ENCODE measurements around the gene MRPL3. TPM values are rescaled to one million over a fixed set of nuclear protein-coding genes. Genes with fewer than 3 reads are reported as not detected.

MRPL3 gene
- total and polyA plus RNA-seq, 10 of the 15 experiments (the other 5 are each of a cell fraction or from before 2014, with no cell fraction given): 91.6 to 307 (median 198) TPM

DNA sequence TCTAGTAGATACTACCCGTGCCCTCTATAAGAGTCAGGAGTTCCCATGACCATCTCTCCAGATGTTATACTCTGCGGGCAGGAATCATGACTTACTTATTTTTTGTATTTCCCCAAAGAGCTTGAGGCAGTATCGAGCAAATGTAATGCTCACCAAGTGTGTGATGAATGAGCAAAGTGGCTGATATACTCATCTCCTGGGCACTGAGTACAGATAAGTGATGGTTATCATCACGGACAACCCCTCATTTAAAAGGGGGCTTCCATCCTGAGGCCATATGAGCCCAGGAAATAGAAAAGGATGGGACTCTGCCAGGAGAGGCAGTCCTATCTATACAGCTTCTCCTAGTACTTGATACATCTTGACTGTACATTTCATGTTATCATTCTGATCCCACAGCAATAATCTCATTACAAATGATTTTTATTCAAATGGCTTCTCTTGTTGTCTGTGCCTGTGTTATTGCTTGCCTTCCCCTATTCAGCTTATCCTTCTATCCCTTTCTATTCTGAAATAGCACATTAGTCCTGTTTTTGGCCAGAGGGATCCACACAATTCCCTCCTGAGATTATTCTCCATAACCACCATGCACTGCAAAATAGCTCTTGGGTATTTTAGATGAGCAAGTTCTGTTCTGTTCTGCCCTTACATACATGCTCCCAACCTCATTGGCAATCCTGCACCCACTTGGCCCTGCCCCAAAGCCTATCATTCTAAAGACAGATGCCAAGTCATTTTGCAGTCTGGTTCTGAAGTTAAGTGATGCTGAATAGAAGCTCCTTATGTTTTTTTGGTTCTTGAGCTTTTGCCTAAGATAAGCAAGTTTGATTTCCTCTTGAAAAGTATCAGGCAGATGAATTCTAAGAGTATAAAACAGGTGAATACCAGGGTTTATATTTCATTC, 48.0 kb upstream of the MRPL3 start:
- TF ChIP-seq, protein P1, sequence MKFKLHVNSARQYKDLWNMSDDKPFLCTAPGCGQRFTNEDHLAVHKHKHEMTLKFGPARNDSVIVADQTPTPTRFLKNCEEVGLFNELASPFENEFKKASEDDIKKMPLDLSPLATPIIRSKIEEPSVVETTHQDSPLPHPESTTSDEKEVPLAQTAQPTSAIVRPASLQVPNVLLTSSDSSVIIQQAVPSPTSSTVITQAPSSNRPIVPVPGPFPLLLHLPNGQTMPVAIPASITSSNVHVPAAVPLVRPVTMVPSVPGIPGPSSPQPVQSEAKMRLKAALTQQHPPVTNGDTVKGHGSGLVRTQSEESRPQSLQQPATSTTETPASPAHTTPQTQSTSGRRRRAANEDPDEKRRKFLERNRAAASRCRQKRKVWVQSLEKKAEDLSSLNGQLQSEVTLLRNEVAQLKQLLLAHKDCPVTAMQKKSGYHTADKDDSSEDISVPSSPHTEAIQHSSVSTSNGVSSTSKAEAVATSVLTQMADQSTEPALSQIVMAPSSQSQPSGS (IDR thresholded peaks at IDR 0.05; ENCODE audit: low read length): no peak
- TF ChIP-seq, protein P2, sequence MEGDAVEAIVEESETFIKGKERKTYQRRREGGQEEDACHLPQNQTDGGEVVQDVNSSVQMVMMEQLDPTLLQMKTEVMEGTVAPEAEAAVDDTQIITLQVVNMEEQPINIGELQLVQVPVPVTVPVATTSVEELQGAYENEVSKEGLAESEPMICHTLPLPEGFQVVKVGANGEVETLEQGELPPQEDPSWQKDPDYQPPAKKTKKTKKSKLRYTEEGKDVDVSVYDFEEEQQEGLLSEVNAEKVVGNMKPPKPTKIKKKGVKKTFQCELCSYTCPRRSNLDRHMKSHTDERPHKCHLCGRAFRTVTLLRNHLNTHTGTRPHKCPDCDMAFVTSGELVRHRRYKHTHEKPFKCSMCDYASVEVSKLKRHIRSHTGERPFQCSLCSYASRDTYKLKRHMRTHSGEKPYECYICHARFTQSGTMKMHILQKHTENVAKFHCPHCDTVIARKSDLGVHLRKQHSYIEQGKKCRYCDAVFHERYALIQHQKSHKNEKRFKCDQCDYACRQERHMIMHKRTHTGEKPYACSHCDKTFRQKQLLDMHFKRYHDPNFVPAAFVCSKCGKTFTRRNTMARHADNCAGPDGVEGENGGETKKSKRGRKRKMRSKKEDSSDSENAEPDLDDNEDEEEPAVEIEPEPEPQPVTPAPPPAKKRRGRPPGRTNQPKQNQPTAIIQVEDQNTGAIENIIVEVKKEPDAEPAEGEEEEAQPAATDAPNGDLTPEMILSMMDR (IDR thresholded peaks at IDR 0.05 in 2 of 3, conservative IDR thresholded peaks at IDR 0.05 in 1 of 3; ENCODE audit: control insufficient read depth in 2 of 3, extremely low read depth in 1 of 3, insufficient read depth in 1 of 3, low read depth in 3 of 3, low read length in 3 of 3): no peak
- TF ChIP-seq, protein P3, sequence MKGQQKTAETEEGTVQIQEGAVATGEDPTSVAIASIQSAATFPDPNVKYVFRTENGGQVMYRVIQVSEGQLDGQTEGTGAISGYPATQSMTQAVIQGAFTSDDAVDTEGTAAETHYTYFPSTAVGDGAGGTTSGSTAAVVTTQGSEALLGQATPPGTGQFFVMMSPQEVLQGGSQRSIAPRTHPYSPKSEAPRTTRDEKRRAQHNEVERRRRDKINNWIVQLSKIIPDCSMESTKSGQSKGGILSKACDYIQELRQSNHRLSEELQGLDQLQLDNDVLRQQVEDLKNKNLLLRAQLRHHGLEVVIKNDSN (IDR thresholded peaks at IDR 0.05; ENCODE audit: borderline replicate concordance, extremely low read length, insufficient read depth, low read depth, low read length): no peak
- TF ChIP-seq FOXK2 (IDR thresholded peaks at IDR 0.05): no peak
- TF ChIP-seq JUNB (IDR thresholded peaks at IDR 0.05): no peak
- TF ChIP-seq CREB1 (IDR thresholded peaks at IDR 0.05; ENCODE audit: low read depth): no peak
- no peak for TF ChIP-seq ZNF217 (IDR thresholded peaks at IDR 0.05)
- TF ChIP-seq NR2C2 (IDR thresholded peaks at IDR 0.05; ENCODE audit: borderline replicate concordance, control insufficient read depth, insufficient read length, low read depth): no peak
- no peak for TF ChIP-seq CBX3 (IDR thresholded peaks at IDR 0.05; ENCODE audit: borderline replicate concordance, low read depth)
- no peak for DNase-seq (ENCODE audit: low read depth, low spot score)
- BruUV-seq (replicated peaks): no TSS peak
- in situ Hi-C loops (cut with MboI) (loop anchor here (5.0 kb wide), 1 partner anchor 481 kb away; no protein-coding TSS in a partner anchor), intact Hi-C loops (cut with micrococcal nuclease; ENCODE audit: unreplicated experiment) (loop anchor here (5.0 kb wide), 2 partner anchors 81 to 161 kb away; no protein-coding TSS in a partner anchor)
- Histone ChIP-seq H3K4me2 (ENCODE audit: control insufficient read depth, insufficient read depth) (no peak overlapping the region), H2AFZ (ENCODE audit: control insufficient read depth, low read depth, low read length) (no peak overlapping the region), H4K20me1 (ENCODE audit: control insufficient read depth, insufficient read depth) (no peaks in the 10 kb centered on the region), H3K4me1 (ENCODE audit: control insufficient read depth, insufficient read depth, low read length) (peaks cover 18% of the 10 kb centered on the region), H3K79me2 (ENCODE audit: control insufficient read depth, insufficient read depth, low read length) (no peaks in the 10 kb centered on the region), H3K9ac (ENCODE audit: control insufficient read depth, insufficient read depth, low read length) (no peak overlapping the region), H3K27me3 (replicated peaks in 1 of 2; ENCODE audit: control insufficient read depth in 2 of 2, insufficient read depth in 2 of 2, low read length in 1 of 2) (no peaks in the 10 kb centered on the region), H3K4me3 (no peak overlapping the region), H3K9me3 (replicated peaks; ENCODE audit: control insufficient read depth, insufficient read depth, low read length) (no peaks in the 10 kb centered on the region), H3K36me3 (ENCODE audit: control insufficient read depth in 2 of 2, insufficient read depth in 2 of 2, low read length in 1 of 2) (no peaks in the 10 kb centered on the region), H3K27ac (ENCODE audit: control insufficient read depth, insufficient read depth) (no peak overlapping the region)
- ChIA-PET SMC1A (ENCODE audit: uncharacterized antibody, unreplicated experiment) (interaction anchor here (0.9 to 6.1 kb wide), 18 partner anchors 11 to 479 kb away, joined by 3 to 74 read pairs (median 5); no protein-coding TSS in a partner anchor), CTCF (interaction anchor here (0.6 to 6.0 kb wide), 19 partner anchors 10 to 629 kb away, joined by 3 to 88 read pairs (median 7); no protein-coding TSS in a partner anchor), RAD21 (ENCODE audit: unreplicated experiment) (interaction anchor here (0.7 to 4.7 kb wide), 14 partner anchors 18 to 488 kb away, joined by 3 to 54 read pairs (median 7); partner anchors contain the start of gene CPNE4), POLR2A (interaction anchor here (0.8 kb wide), 1 partner anchor 178 kb away, joined by 3 read pairs; no protein-coding TSS in a partner anchor)
- WGBS (ENCODE audit: insufficient coverage, insufficient replicate concordance, low lambda C conversion rate, missing lambda C conversion rate): 63% methylated on average over 4 of the region's 4 CpGs
- FAIRE-seq: no peak
- ATAC-seq: no peak

All from GM12878 (cell line).